ENCODE measurements around the gene KCMF1. TPM values are rescaled to one million over a fixed set of nuclear protein-coding genes. Genes with fewer than 3 reads are reported as not detected.

Gene KCMF1
- total RNA-seq, 1 donor from 2014 or later, result 98.1 TPM

DNA sequence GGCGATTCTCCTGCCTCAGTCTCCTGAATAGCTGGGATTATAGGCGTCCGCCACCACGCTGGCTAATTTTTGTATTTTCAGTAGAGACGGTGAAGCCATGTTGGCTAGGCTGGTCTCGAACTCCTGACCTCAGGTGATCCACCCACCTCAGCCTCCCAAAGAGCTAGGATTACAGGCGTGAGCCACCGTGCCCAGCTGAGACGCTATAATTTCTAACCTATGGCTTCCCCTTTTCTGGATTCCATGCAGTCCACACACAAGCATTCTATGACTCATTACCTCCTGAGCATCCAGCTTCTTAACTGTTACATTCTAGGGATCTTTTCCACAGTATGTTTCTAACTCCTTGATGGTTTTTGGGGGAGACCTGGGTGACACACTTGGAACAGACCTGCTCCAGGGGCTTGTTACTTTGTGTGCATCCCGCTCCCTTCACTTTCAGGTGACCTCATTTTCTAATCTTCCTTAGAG, 11.8 kb upstream of the KCMF1 start:
- no peak overlapping the region for H3K27ac Mint-ChIP-seq
- H3K4me1 Mint-ChIP-seq (ENCODE audit: low read depth), result peaks cover 33% of the 10 kb centered on the region
- peaks cover 36% of the 10 kb centered on the region for H3K36me3 Mint-ChIP-seq (ENCODE audit: low read depth)
- no peak overlapping the region for H3K4me3 Mint-ChIP-seq
- H3K9me3 Mint-ChIP-seq, result no peaks in the 10 kb centered on the region
- no peaks in the 10 kb centered on the region for H3K27me3 Mint-ChIP-seq (ENCODE audit: insufficient read depth)
- no peak for DNase-seq (ENCODE audit: low spot score)
- intact Hi-C loops (cut with micrococcal nuclease), result no loop called here

DNA sequence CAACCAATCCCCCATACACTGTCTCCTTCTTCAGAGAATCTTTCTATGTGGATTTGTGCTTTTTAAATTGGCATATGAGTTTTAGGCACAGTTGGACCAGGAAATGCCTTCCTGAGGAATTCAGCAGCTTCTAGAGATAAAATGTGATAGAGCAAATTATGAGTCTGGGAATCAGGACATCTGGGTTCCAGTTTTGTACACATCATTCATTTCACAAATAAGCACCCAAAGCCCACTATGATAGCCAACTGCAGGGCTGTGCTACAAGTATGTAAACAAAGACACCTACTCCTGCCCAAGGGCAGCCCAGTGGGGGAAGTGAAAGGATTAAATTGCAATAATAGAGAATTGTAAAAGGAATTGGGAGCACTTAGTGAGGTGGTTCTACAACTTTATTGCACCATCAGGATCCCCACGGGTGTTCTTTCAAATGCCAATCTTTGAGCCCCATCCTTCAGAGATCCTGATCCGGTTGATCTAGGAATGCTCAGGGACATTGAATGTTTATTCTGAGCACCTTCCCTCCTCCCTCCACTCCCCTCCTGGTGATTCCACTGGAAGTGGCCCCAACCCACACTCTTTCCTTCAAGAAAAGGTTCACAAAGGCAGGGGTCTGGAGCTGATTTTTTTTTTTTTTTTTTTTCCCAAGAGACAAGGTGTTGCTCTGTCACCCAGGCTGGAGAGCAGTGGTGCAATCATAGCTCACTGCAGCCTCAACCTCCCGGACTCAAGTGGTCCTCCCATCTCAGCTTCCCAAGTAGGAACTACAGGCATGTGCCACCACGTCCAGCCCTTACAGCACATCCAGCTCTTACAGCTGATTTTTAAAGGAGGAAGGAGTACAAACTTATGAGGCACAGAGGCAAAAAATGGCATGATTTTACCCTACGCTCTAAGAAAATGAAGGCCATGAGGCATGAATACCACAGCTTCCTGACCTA, 11.1 kb upstream of the KCMF1 start:
- Mint-ChIP-seq H3K36me3 (ENCODE audit: low read depth) (peaks cover 38% of the 10 kb centered on the region), H3K4me3 (no peak overlapping the region), H3K27ac (no peak overlapping the region), H3K9me3 (no peaks in the 10 kb centered on the region), H3K4me1 (ENCODE audit: low read depth) (peaks cover 34% of the 10 kb centered on the region), H3K27me3 (ENCODE audit: insufficient read depth) (no peaks in the 10 kb centered on the region)
- intact Hi-C loops (cut with micrococcal nuclease), result no loop called here
- no peak for DNase-seq (ENCODE audit: low spot score)

DNA sequence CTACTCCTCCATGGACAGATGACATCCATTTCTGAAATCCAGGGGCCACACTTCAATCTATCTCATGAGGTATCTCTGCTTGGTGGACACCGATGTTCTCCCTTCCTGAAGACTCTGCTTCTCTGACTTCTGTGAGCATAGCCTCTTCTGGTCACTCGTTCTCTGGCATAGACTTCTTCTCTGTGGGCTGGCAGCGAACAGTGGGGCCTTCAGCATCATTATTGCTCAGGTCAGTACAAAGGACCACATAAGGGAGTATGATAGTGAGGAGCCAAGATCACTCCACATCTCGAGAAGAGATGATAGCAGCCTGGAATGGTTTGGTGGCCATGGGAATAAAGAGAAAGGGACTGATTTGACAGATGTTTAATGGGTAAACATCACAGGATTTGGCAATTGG, 8.0 kb upstream of the KCMF1 start:
- Mint-ChIP-seq H3K9me3 (no peaks in the 10 kb centered on the region), H3K27me3 (ENCODE audit: insufficient read depth) (no peaks in the 10 kb centered on the region), H3K4me1 (ENCODE audit: low read depth) (peaks cover 36% of the 10 kb centered on the region), H3K4me3 (no peak overlapping the region), H3K36me3 (ENCODE audit: low read depth) (peaks cover 42% of the 10 kb centered on the region), H3K27ac (peak overlapping the region; percentile 65)
- intact Hi-C loops (cut with micrococcal nuclease), result no loop called here
- DNase-seq (ENCODE audit: low spot score), result no peak

DNA sequence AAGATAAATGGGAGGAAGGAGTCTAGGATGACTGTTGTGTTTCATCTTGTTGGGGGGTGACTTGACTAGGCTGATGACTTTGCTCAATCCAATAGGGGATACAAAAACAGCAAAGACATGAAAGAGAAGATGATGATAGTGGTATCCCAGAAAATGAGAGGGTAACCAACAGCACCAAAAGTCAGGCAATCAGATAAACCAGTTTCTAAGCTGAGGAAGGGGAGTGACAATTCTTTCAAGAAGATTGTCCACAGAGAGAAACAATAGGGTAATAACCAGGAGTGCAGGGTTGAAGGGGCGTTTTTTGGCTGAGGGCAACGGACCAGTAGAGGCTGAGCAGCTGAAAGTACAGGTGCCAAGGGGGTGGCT, 7.7 kb upstream of the KCMF1 start:
- no peak for DNase-seq (ENCODE audit: low spot score)
- Mint-ChIP-seq H3K4me3 (no peak overlapping the region), H3K27ac (peak overlapping the region; percentile 65), H3K36me3 (ENCODE audit: low read depth) (peaks cover 42% of the 10 kb centered on the region), H3K9me3 (no peaks in the 10 kb centered on the region), H3K4me1 (ENCODE audit: low read depth) (peaks cover 40% of the 10 kb centered on the region), H3K27me3 (ENCODE audit: insufficient read depth) (no peaks in the 10 kb centered on the region)
- intact Hi-C loops (cut with micrococcal nuclease), result no loop called here

DNA sequence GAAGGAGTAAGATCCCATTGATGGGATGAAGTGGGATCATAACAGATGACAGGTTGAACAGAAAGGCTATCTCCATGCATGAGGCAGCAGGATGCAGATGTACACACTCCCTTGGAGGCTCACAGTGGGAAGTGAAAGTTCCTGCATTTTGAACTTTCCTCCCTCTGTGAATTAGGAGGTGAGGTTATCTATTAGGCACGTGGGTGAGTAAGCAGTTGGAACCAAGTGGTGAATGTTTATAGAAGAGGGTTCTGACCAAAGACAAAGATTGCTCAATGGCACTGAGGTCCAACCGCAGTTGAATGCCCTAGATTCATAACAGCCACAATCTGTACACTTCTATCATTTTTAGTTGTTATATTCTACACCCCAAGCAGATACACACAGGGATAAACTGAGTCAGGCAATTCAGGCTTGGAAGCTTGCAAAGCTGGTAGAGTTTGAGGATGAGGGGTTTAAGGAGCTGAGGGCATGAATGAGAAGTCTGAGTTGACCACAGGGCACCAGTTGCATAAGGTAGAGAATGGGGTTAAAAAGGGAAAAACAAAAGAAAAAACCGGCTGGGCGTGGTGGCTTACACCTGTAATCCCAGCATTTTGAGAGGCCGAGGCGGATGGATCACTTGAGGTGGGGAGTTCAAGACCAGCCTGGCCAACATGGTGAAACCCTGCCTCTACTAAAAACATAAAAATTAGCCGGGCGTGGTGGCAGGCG, 7.1 kb upstream of the KCMF1 start:
- peak overlapping the region; percentile 65 for H3K27ac Mint-ChIP-seq
- intact Hi-C loops (cut with micrococcal nuclease), result no loop called here
- no peaks in the 10 kb centered on the region for H3K27me3 Mint-ChIP-seq (ENCODE audit: insufficient read depth)
- H3K4me3 Mint-ChIP-seq, result no peak overlapping the region
- DNase-seq (ENCODE audit: low spot score), result no peak
- H3K4me1 Mint-ChIP-seq (ENCODE audit: low read depth), result peaks cover 43% of the 10 kb centered on the region
- no peaks in the 10 kb centered on the region for H3K9me3 Mint-ChIP-seq
- H3K36me3 Mint-ChIP-seq (ENCODE audit: low read depth), result peaks cover 42% of the 10 kb centered on the region

DNA sequence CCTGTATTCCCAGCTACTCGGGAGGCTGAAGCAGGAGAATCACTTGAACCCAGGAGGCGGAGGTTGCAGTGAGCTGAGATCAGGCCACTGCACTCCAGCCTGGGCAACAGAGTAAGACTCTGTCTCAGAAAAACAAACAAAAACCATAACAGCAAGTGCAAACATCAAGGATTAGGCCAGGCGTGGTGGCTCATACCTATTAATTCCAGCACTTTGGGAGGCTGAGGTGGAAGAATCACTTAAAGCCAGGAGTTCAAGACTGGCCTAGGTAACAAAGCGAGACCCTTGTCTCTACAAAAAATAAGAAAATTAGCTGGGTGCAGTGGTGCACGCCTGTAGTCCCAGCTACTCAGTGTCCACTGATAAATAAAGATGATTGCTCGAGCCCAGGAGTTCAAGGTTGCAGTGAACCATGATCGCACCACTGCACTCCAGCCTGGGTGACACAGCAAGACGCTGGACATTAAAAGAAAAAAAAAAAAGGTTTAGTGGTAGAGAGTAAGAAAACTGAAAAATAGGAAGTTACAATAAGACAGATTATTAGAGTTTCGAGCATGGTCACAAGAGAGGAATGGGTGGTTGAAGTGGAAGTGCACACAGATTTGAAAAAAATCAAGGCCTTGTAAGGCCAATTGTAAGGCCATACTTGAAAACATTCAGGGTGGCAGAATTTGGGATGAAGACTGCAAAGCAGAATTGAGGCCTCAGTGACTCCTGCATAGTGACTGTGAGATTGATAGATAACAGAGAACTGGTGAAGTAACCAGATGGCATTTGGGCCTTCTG, 6.4 kb upstream of the KCMF1 start:
- H3K4me1 Mint-ChIP-seq (ENCODE audit: low read depth), result peaks cover 44% of the 10 kb centered on the region
- H3K9me3 Mint-ChIP-seq, result no peaks in the 10 kb centered on the region
- H3K36me3 Mint-ChIP-seq (ENCODE audit: low read depth), result peaks cover 46% of the 10 kb centered on the region
- no peak overlapping the region for H3K27ac Mint-ChIP-seq
- no peaks in the 10 kb centered on the region for H3K27me3 Mint-ChIP-seq (ENCODE audit: insufficient read depth)
- no peak for DNase-seq (ENCODE audit: low spot score)
- peak overlapping the region; percentile 8 for H3K4me3 Mint-ChIP-seq
- intact Hi-C loops (cut with micrococcal nuclease), result no loop called here

DNA sequence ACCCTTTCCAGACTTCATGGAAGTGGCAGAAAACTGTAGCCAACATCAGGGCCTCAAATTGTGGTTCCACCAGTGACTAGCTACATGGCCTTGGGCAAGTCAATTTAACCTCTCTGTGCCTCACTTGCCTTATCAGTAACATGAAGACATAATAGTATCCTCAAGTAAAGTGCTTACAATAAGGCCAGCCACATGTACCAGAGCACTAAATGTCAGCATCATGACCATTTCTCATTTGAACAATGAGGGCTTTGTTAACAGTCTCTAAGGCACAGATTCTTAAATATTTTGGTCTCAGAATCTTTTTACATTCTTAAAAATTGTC, 5.8 kb upstream of the KCMF1 start:
- peaks cover 48% of the 10 kb centered on the region for H3K36me3 Mint-ChIP-seq (ENCODE audit: low read depth)
- H3K27me3 Mint-ChIP-seq (ENCODE audit: insufficient read depth), result no peaks in the 10 kb centered on the region
- H3K4me1 Mint-ChIP-seq (ENCODE audit: low read depth), result peaks cover 44% of the 10 kb centered on the region
- no peaks in the 10 kb centered on the region for H3K9me3 Mint-ChIP-seq
- H3K27ac Mint-ChIP-seq, result no peak overlapping the region
- DNase-seq (ENCODE audit: low spot score), result no peak
- H3K4me3 Mint-ChIP-seq, result no peak overlapping the region
- intact Hi-C loops (cut with micrococcal nuclease), result no loop called here

DNA sequence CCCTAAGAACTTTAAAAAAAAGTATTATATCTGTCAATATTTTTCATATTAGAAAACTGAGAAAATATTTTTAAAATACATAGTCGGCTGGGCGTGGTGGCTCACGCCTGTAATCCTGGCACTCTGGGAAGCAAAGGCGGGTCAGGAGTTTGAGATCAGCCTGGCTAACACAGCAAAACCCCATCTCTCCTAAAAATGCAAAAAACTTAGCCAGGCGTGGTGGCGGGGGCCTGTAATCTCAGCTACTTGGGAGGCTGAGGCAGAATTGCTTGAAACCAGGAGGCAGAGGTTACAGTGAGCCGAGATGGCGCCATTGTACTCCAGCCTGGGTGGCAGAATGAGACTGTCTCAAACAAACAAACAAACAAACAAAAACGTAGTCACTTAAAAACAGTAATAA, 5.1 kb upstream of the KCMF1 start:
- no peaks in the 10 kb centered on the region for H3K9me3 Mint-ChIP-seq
- no peak for DNase-seq (ENCODE audit: low spot score)
- H3K27me3 Mint-ChIP-seq (ENCODE audit: insufficient read depth), result no peaks in the 10 kb centered on the region
- intact Hi-C loops (cut with micrococcal nuclease), result no loop called here
- peaks cover 48% of the 10 kb centered on the region for H3K36me3 Mint-ChIP-seq (ENCODE audit: low read depth)
- H3K27ac Mint-ChIP-seq, result no peak overlapping the region
- H3K4me3 Mint-ChIP-seq, result no peak overlapping the region
- peaks cover 43% of the 10 kb centered on the region for H3K4me1 Mint-ChIP-seq (ENCODE audit: low read depth)

DNA sequence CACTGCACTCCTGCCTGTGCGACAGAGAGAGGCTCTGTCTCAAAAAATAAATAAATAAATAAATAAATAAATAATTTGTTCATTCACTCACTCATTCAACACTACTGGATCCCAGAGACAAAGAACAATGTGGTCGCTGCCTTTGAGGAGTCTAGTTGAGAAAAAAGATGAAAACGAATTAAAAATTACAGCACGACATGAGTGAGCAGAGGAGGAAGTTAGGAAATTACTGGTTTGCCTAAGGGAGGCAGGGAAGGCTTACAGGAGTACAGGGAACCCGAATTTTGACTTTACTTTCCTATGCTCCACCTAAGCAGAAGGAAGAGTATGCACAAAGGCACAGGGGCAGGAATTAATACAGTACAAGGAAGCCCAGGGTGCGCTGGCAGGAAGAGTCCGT, 4.2 kb upstream of the KCMF1 start:
- H3K9me3 Mint-ChIP-seq, result no peaks in the 10 kb centered on the region
- peaks cover 44% of the 10 kb centered on the region for H3K36me3 Mint-ChIP-seq (ENCODE audit: low read depth)
- peaks cover 39% of the 10 kb centered on the region for H3K4me1 Mint-ChIP-seq (ENCODE audit: low read depth)
- peak overlapping the region; percentile 39 for H3K4me3 Mint-ChIP-seq
- no peaks in the 10 kb centered on the region for H3K27me3 Mint-ChIP-seq (ENCODE audit: insufficient read depth)
- intact Hi-C loops (cut with micrococcal nuclease), result no loop called here
- peak overlapping the region; percentile 78 for H3K27ac Mint-ChIP-seq
- no peak for DNase-seq (ENCODE audit: low spot score)

DNA sequence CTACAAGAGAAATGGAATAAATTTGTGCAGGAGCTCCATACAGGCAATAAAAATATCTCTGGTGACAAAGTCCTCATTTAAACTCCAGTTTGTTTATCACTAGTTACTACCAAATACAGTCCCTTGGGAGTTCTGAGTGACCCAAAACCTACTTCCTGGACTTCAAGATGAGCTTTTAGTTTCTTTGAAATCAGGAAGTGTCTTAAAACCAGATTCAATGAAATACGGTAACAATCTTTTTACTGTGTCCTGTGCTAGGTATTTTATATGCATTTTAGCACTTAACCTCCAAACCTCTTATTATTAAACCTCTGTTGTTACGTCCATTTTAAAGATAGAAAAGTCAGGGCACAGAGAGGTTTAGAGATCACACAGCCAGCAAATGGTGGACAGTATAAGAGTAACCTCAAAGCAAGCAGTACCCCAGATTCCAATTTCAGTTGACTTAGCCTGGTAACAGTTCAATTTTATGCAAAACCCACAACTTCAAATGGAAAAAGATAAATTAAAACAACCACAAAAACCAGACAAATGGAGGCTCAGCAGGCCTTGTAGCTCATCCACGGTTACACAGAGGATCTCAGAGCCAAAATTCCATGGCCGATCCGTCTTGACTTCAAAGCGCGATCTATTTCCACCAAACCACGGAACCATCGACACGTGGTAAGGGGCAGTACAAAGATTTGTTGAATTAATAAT, 1.3 kb upstream of the KCMF1 start:
- H3K36me3 Mint-ChIP-seq (ENCODE audit: low read depth), result peaks cover 35% of the 10 kb centered on the region
- intact Hi-C loops (cut with micrococcal nuclease), result loop anchor here (1.0 to 2.0 kb wide), 5 partner anchors 23 to 357 kb away; partner anchors contain the start of gene TGOLN2
- no peaks in the 10 kb centered on the region for H3K27me3 Mint-ChIP-seq (ENCODE audit: insufficient read depth)
- H3K4me1 Mint-ChIP-seq (ENCODE audit: low read depth), result peaks cover 45% of the 10 kb centered on the region
- H3K27ac Mint-ChIP-seq, result peak overlapping the region; percentile 100
- no peak for DNase-seq (ENCODE audit: low spot score)
- peak overlapping the region; percentile 100 for H3K4me3 Mint-ChIP-seq
- H3K9me3 Mint-ChIP-seq, result no peaks in the 10 kb centered on the region

DNA sequence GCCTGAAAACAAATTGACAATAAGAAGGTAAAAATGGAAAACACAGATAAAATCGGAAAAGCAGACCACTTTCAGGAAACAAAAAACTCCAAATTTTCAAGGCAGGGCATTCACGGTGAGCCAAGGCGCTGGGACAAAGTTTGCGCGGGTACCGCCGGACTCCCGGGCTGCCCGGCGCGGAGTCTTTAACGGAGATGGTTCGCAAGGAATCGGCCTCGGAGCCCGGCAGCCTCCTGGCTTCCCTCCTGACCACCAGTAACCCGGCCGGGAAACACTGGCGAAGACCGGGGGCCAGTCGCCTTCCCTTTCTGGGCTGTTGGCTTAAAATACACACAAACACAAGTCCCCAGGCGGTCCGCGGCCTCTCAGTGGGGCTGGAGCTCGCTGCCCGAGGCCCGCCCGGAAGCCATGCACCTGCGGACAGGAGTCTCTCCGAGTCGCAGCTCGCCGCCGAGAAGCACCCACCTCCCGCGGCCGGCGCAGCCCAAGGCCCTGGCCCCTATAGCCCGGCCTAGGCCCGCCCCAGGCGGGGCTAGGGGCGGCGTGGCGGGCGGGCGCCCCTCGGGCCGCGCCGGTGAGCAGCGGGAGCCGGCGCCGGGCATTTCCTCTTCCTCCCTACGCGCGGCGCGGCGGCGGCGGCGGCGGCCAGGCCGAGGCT, 622 bp upstream of the KCMF1 start:
- intact Hi-C loops (cut with micrococcal nuclease), result loop anchor here (1.0 to 2.0 kb wide), 2 partner anchors 64 to 356 kb away; partner anchors contain the start of gene TGOLN2
- no peaks in the 10 kb centered on the region for H3K27me3 Mint-ChIP-seq (ENCODE audit: insufficient read depth)
- H3K27ac Mint-ChIP-seq, result peak overlapping the region; percentile 100
- peak; percentile 59 for DNase-seq (ENCODE audit: low spot score)
- H3K9me3 Mint-ChIP-seq, result no peaks in the 10 kb centered on the region
- H3K36me3 Mint-ChIP-seq (ENCODE audit: low read depth), result peaks cover 28% of the 10 kb centered on the region
- H3K4me1 Mint-ChIP-seq (ENCODE audit: low read depth), result peaks cover 41% of the 10 kb centered on the region
- H3K4me3 Mint-ChIP-seq, result peak overlapping the region; percentile 100
